Neural progenitor cell (in vitro differentiated cells): Measurements from ENCODE around the gene IPO9.

Source experiments
- EZH2 ChIP-seq: fragments of 200-600 bp; sonication (generic); IDR thresholded peaks from 2 replicates; pipeline ENCODE4 v1.6.1; 2017; ENCODE audit warnings: antibody characterized with exemption, mild to moderate bottlenecking, moderate library complexity
- EZH2phosphoT487 ChIP-seq: fragments of 200-600 bp; sonication (generic); IDR thresholded peaks from 2 replicates; pipeline ENCODE4 v1.6.1; 2017; ENCODE audit warnings: antibody characterized with exemption
- TF ChIP-seq, protein P1 (sequence below): fragments of 200-600 bp; sonication (generic); IDR thresholded peaks from 2 replicates; pipeline ENCODE4 v1.5.1; 2017; ENCODE audit warnings: antibody characterized with exemption, mild to moderate bottlenecking

DNA sequence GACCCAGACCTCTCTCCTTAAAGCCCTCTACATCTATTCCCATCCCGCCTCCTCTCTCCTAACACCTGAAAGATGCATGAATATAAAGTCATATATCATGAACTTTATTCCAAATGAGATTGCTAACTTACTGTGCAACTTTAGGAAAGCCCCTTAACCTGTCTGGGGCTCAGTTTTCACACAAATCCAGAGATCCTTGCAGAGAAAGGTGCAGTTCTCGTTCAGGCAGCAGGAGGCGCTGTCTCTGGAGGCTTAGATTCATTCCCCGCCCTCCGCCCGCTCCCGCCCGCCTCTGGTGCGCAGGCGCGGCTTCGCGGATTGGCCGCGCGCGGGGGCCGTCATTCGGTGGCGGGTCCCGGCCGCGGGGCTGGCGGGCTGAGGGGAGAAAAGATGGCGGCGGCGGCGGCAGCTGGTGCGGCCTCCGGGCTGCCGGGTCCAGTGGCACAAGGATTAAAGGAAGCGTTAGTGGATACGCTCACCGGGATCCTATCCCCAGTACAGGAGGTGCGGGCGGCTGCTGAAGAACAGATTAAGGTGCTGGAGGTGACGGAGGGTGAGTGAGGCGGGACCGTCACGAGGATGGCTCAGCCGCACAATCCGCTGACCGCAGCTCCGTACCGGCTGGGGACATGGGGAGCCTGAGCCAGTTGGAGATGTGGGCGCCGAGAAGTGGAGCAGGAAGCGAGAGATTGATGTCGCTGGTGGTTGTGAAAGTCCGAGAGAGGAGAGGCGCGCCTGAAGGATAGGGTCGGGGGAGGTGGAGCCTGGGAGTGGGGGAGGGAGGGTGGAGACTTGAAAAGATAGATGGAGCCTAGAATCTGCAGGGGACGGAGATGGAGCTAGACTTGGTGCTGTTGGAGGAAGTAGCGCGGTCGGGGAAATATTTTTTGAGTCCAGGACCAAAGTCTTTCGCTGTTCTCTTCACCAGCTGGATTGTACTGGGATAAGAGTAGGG lies at the start of gene IPO9:
- TF ChIP-seq, protein P1, sequence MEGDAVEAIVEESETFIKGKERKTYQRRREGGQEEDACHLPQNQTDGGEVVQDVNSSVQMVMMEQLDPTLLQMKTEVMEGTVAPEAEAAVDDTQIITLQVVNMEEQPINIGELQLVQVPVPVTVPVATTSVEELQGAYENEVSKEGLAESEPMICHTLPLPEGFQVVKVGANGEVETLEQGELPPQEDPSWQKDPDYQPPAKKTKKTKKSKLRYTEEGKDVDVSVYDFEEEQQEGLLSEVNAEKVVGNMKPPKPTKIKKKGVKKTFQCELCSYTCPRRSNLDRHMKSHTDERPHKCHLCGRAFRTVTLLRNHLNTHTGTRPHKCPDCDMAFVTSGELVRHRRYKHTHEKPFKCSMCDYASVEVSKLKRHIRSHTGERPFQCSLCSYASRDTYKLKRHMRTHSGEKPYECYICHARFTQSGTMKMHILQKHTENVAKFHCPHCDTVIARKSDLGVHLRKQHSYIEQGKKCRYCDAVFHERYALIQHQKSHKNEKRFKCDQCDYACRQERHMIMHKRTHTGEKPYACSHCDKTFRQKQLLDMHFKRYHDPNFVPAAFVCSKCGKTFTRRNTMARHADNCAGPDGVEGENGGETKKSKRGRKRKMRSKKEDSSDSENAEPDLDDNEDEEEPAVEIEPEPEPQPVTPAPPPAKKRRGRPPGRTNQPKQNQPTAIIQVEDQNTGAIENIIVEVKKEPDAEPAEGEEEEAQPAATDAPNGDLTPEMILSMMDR = peak; percentile 94
- no peak for TF ChIP-seq EZH2phosphoT487
- no peak for TF ChIP-seq EZH2
